ENCODE results near the gene CLHC1. TPM values are rescaled to one million over a fixed set of nuclear protein-coding genes. Genes with fewer than 3 reads are reported as not detected.
A peak's percentile ranks its signal among the peaks of the same experiment; 100 is the strongest.
"Not testable (repeated sequence)": the region's sequence is repeated elsewhere in the genome, so short reads cannot be mapped to it uniquely, and the experiment has no call there.

The CLHC1 gene
- total and polyA plus RNA-seq, 5 experiments from 2014 or later = 1.8 to 34.2 (median 3.5) TPM

DNA sequence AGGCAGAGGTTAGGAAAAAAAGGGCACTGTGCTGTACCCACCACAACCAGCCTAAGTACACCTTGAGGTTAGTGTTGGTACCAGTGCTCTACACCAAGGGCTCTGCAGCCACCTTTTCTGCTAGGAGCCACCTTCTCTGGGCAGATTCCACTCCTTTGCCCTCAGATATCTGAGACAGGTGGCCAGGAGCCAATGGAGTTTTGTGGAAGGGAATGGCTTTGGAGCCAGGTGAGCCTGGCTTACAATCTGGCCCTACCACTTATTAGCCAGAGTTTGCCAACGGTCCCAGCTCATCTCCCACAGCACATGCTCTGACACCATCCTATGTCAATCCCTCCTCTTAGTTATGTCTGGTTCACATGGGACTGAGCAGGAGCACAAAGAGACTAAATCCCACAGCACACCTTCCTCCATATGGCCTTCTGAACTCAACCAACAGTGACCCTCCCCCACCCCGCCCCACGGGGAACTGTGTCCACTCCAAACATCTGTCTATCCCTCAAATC is 77.5 kb downstream of the CLHC1 start:
- ATAC-seq (no peak), DNase-seq (no peak)
- Mint-ChIP-seq H3K36me3 (no peaks in the 10 kb centered on the region), H3K4me1 (peaks cover 8 to 30% (median 12%) of the 10 kb centered on the region in 4 donors), H3K9me3 (no peaks in the 10 kb centered on the region), H3K27me3 (no peaks in the 10 kb centered on the region), H3K27ac (no peak overlapping the region), H3K4me3 (no peak overlapping the region)
- POLR2A ChIA-PET = no interaction called here

DNA sequence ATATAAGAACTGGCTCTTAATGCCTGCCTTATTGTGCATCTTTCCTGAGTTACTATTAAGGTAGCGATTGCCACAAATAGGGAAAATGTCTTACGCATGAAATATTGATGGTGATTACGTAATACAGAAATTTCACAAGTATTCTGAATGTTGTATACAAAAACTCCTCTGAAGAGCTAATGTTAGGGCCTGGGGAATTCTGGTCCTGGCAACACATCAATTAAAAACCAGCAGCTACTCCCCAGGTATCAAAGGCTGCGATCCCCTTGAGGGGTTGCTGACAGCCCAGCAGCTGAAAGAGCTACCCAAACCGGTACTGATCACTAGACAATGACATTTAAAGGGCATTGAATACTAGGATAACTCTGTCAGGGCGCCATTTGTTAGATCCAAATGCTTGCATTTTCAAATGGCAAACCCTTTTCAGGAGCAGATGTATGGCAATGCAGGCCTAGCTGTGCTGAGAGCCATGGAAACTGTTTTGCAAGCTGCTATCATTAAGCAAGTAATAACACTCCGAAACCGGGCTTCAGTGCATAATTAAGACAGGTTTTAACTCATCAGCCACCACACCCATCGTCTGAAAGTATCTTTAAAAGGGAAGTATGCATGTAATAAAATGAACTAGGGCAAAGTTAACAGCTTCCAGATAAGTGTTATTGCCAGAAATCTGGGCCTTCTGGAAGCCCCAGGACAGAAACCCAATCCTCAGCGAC is 78.4 kb downstream of the CLHC1 start:
- POLR2A ChIA-PET = no interaction called here
- Mint-ChIP-seq H3K4me1 (peaks cover 8 to 31% (median 12%) of the 10 kb centered on the region in 4 donors), H3K27me3 (no peaks in the 10 kb centered on the region), H3K27ac (peak overlapping the region in 1 of 10 donors; percentile 48), H3K4me3 (no peak overlapping the region), H3K36me3 (no peaks in the 10 kb centered on the region), H3K9me3 (no peaks in the 10 kb centered on the region)
- DNase-seq (no peak), ATAC-seq (no peak)

DNA sequence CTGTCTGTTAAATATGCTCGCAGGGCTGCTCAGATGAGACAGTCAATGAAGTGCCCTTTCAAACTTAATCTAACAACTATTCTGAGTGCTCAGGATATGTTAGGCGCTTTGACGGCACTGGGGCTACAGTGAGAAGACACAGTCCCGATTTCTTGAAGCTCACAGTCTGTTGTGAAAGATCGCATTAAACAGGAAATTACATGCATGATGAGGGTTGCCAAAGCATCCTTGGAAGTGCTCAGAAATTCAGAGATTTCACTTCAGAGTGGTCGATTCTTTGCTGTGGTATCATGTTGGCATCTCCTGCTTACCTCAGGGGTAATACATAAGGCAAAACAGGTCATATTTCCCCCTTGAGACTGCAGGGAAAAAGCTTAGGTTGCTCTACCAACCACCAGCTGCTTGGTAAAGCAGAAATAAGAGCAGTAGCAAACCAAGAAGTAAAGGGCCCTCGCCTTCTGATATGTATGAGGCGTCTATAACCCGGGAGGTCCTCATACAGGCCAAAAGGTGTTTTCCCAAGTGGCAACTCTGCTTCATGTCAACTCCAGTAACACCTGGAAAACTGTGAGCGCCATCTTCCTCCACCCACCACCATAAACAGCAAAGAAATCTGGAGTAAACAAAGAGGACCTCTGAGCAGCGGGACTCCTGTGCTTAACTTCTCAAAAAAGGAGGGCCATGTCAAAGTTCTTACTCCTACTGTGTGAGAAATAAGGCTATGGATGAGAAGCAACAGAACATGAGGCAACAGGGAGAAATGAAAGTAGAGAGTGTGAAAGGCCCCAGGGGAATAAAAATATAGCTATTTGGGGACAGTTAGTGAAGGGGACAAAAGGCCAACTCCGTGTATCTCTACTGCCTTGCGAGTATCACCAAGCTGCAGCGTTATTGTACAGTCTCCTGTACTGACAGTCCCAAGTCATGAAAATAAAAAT is 79.3 kb downstream of the CLHC1 start:
- no peak for ATAC-seq
- Mint-ChIP-seq H3K4me3 (no peak overlapping the region), H3K36me3 (no peaks in the 10 kb centered on the region), H3K27me3 (no peaks in the 10 kb centered on the region), H3K27ac (peak overlapping the region in 3 of 10 donors; percentile 5 to 62 (median 28)), H3K4me1 (peaks cover 6 to 31% (median 11%) of the 10 kb centered on the region in 4 donors), H3K9me3 (no peaks in the 10 kb centered on the region)
- no peak for DNase-seq
- POLR2A ChIA-PET = no interaction called here

DNA sequence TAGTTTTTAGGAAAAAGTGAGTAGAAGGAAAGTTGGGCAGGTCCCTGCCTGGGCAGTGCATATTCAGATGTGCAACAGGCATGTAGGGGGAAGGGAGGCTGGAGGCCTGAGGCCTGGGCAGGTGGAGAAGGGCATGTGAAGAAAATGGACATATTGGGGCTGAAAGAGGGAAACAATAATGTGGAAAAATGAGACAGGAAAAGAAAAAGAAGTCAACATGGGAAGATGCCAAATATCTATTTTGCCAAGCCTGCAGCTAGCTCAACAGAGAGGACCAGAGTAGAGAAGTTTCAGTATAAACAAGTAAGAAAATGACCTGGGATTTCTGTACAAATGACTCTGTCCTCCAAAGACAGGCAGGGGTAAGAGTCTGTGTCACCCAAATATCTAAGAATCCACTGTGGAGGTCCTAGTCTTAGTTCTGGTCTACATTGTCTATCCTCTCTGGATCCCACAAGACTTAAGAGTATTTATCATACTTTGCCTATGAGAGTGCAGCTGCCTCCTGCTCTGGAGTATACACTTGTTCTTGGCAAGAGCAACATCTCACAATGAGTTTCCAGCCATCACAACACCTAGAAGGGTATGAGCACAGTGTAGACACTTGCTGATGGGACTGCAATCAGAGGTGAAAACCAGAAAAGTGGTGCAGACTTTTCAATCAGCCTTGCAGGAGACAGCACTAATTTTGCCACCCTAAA is 80.2 kb downstream of the CLHC1 start:
- H3K4me3 Mint-ChIP-seq = no peak overlapping the region

DNA sequence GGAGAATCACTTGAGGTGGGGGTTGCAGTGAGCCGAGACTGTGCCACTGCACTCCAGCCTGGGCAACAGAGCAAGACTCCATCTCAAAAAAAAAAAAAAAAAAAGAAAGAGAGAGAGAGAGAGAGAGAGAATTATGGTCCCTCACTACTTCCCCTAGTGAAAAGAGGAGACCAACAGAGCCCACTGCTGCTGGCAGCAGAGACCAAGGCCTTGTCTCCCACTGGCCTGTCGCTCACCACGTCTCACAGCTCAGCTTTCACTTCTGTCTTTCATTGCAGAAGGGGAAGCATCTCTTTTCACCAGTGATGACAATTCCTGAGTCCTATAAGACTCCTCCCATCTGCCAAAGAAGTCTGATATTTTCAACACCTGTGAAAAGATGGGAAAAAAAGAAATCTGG is 81.3 kb downstream of the CLHC1 start:
- H3K27me3 Mint-ChIP-seq = no peaks in the 10 kb centered on the region
- POLR2A ChIA-PET = interaction anchor here (0.7 to 0.9 kb wide), 2 partner anchors 15 to 16 kb away, joined by 3 to 4 read pairs; no protein-coding TSS in a partner anchor
- H3K36me3 Mint-ChIP-seq = no peaks in the 10 kb centered on the region
- H3K9me3 Mint-ChIP-seq = no peaks in the 10 kb centered on the region
- no peak overlapping the region for H3K4me3 Mint-ChIP-seq
- no peak for DNase-seq
- no peak overlapping the region for H3K27ac Mint-ChIP-seq
- no peak for ATAC-seq
- H3K4me1 Mint-ChIP-seq = peaks cover 0 to 31% (median 3%) of the 10 kb centered on the region in 4 donors

More for the DNA sequence above, 80.2 kb downstream of the CLHC1 start:
- POLR2A ChIA-PET = interaction anchor here (0.9 kb wide), 1 partner anchor 18 kb away, joined by 3 read pairs; no protein-coding TSS in a partner anchor
- ATAC-seq (no peak), DNase-seq (no peak)
- H3K27ac Mint-ChIP-seq = peak overlapping the region in 1 of 10 donors; percentile 84
- H3K36me3 Mint-ChIP-seq = no peaks in the 10 kb centered on the region
- H3K27me3 Mint-ChIP-seq = no peaks in the 10 kb centered on the region
- peaks cover 1 to 31% (median 4%) of the 10 kb centered on the region in 4 donors for H3K4me1 Mint-ChIP-seq
- no peaks in the 10 kb centered on the region for H3K9me3 Mint-ChIP-seq

DNA sequence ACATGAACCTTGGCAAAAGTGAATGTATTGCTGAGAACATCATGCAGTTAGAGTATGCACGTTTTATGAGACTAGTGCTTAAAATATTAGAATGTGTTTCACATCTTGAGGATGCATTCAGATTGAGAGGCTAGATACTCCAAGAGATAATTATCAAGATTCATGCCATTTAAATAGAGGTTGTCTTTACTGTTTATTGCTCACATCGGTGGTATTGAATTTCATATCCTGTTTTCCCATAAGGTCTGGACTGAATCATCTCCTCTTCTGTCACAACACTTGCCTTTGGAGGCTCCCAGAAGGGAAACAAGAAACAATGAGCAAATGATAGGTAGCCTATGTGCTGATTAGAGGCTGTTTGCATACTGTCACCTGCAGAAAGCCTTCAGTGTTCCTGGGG is 83.8 kb downstream of the CLHC1 start:
- POLR2A ChIA-PET = no interaction called here
- peaks cover 0 to 7% (median 0%) of the 10 kb centered on the region in 3 donors for H3K36me3 Mint-ChIP-seq
- H3K4me3 Mint-ChIP-seq = no peak overlapping the region
- no peaks in the 10 kb centered on the region for H3K9me3 Mint-ChIP-seq
- ATAC-seq (no peak), DNase-seq (no peak)
- H3K27ac Mint-ChIP-seq = no peak overlapping the region
- peaks cover 0 to 24% (median 3%) of the 10 kb centered on the region in 4 donors for H3K4me1 Mint-ChIP-seq
- H3K27me3 Mint-ChIP-seq = no peaks in the 10 kb centered on the region

DNA sequence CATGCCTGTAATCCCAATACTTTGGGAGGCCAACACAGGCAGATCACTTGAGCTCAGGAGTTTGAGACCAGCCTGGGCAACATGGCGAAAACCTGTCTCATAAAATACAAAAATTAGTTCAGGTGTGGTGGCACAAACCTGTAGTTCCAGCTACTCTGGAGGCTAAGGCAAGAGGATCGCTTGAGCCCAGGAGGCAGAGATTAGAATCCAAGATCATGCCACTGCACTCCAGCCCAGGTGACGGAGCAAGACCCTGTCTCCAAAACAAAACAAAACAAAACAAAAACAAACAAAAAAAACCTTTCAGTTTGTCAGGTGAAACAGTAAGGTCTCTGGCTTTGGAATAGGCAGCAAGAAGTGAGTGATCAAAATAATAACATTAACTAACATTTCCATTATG is 84.6 kb downstream of the CLHC1 start:
- Mint-ChIP-seq H3K4me1 (peaks cover 2 to 17% (median 3%) of the 10 kb centered on the region in 4 donors), H3K4me3 (no peak overlapping the region), H3K9me3 (no peaks in the 10 kb centered on the region), H3K27me3 (no peaks in the 10 kb centered on the region), H3K27ac (no peak overlapping the region), H3K36me3 (peaks cover 0 to 7% (median 0%) of the 10 kb centered on the region in 3 donors)
- ATAC-seq (no peak), DNase-seq (no peak)
- POLR2A ChIA-PET = no interaction called here

DNA sequence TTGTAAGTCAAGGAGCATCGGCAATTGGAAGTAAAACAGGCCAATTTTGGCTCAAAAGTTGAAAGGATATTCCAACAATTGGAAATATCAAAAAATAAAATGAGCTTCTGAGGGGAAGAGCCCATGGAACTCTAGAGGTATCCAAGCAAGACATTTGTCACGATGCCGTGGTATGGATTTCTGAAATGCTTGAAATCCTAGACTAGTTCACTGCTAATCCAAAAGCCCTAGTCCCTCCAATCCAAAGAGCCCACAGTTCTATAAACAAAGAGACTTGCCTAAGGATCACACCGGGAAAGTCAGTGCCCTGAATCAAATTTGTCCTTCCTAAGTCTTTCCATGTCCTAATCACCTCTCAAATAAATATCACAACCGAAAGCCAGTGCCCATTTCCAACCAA is 85.1 kb downstream of the CLHC1 start:
- H3K27ac Mint-ChIP-seq = no peak overlapping the region
- no peak for ATAC-seq
- no peak for DNase-seq
- H3K36me3 Mint-ChIP-seq = peaks cover 0 to 7% (median 1%) of the 10 kb centered on the region in 3 donors
- POLR2A ChIA-PET = no interaction called here
- peaks cover 4 to 17% (median 7%) of the 10 kb centered on the region in 4 donors for H3K4me1 Mint-ChIP-seq
- no peaks in the 10 kb centered on the region for H3K9me3 Mint-ChIP-seq
- no peaks in the 10 kb centered on the region for H3K27me3 Mint-ChIP-seq
- no peak overlapping the region for H3K4me3 Mint-ChIP-seq

DNA sequence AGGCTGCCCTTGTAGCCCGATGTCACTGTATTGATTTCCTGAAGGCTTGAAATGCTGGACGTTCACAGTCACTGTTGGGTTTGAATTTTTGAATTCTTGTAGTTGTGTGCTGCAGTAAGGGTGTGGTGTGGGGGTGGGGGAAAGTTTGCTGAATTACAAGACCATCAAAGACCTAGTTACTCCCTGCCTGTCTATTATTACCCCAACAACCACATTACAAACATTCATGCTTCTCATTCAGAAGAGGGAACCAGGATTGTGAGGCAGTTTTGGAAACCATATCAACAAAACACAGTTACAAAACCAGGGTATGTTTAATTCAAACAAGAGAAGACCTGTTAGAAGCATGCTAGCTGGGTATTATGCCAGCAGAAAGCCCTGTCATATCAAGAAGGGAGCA is 85.8 kb downstream of the CLHC1 start:
- ATAC-seq (no peak), DNase-seq (no peak)
- Mint-ChIP-seq H3K9me3 (no peaks in the 10 kb centered on the region), H3K27me3 (no peaks in the 10 kb centered on the region), H3K27ac (no peak overlapping the region), H3K36me3 (peaks cover 0 to 7% (median 5%) of the 10 kb centered on the region in 3 donors), H3K4me1 (peaks cover 4 to 18% (median 14%) of the 10 kb centered on the region in 4 donors), H3K4me3 (no peak overlapping the region)
- POLR2A ChIA-PET = no interaction called here

DNA sequence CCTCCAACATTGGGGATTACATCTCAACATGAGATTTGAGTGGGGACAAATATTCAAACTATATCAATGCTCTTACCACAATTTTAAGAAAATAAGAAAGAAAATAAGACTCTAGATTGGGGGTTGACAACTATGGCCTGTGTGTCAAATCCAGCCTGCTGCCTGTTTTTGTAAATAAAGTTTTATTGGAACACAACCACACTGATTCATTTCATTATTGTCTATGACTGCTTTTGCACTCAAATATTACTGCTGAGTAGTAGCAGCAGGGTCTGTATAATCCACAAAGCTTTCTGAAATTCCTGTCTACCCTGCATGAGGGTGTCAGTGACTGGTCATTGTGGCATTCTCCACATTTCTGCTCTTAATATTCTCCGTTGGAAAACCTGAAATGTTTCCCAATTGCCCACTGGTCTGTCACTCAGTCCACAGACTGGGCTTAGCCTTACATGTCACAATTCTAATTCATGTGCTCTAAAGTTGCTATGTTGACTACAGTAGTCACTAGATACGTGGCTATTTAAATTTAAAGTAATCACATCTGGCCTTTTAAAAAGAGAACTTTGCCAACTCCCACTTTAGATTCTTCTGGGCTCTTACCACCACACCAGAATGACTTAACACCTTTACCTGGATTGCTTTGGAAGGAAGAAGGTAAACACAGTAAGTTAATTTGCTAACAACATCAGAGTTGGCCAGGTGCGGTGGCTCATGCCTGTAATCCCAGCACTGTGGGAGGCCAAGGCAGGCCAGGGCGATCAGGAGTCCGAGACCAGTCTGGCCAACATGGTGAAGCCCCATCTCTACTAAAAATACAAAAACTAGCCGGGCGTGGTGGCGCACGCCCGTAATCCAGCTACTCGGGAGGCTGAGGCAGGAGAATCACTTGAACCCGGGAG is 86.9 kb downstream of the CLHC1 start:
- Mint-ChIP-seq H3K9me3 (no peaks in the 10 kb centered on the region), H3K27ac (no peak overlapping the region), H3K4me3 (no peak overlapping the region), H3K36me3 (peaks cover 0 to 9% (median 5%) of the 10 kb centered on the region in 3 donors), H3K4me1 (peaks cover 4 to 24% (median 14%) of the 10 kb centered on the region in 4 donors), H3K27me3 (no peaks in the 10 kb centered on the region)
- POLR2A ChIA-PET = interaction anchor here (0.7 to 1.0 kb wide), 2 partner anchors 11 to 79 kb away, joined by 3 read pairs; no protein-coding TSS in a partner anchor
- ATAC-seq (no peak), DNase-seq (no peak)

DNA sequence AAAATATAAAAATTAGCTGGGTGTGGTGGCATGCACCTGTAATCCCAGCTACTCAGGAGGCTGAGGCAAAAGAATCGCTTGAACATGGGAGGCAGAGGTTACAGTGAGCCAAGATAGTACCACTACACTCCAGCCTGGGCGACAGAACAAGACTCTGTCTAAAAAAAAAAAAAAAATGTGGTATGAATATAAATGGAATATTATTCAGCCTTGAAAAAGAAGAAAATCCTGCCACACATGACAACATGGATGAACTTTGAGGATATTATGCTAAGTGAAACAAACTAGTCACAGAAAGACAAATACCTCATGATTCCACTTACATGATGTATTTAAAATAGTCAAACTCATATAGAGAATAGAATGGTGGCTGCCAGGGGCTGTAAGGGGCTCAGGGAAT is 88.4 kb downstream of the CLHC1 start:
- H3K9me3 Mint-ChIP-seq, H3K4me3 Mint-ChIP-seq, H3K36me3 Mint-ChIP-seq, DNase-seq, H3K27me3 Mint-ChIP-seq, ATAC-seq: not testable (repeated sequence)
- POLR2A ChIA-PET = interaction anchor here (0.7 kb wide), 1 partner anchor 11 kb away, joined by 4 read pairs; no protein-coding TSS in a partner anchor
- Mint-ChIP-seq H3K27ac (peak overlapping the region in 1 of 10 donors; percentile 19), H3K4me1 (peaks cover 6 to 24% (median 11%) of the 10 kb centered on the region in 4 donors)
